Peyer's patch (tissue), 4 donors: ENCODE data around the gene PPP1R12B.

Experiments used
- CTCF ChIP-seq, 6 experiments: fragments of 450-650 bp in 4 of 6; fragments of 200-600 bp in 2 of 6; sonication (generic) in 1 of 6; IDR thresholded peaks; one replicate each; pipeline ENCODE4 v1.5.1; 2017 to 2019; ENCODE audit warnings: antibody characterized with exemption in 6 of 6, mild to moderate bottlenecking in 3 of 6, moderate library complexity in 1 of 6
- POLR2A ChIP-seq, 2 donors: fragments of 450-650 bp; IDR thresholded peaks; one replicate each; pipeline ENCODE4 v1.5.1; 2017; ENCODE audit warnings: antibody characterized with exemption in 2 of 2, mild to moderate bottlenecking in 2 of 2, moderate library complexity in 2 of 2

GRCh38 chr1:202632241-202632640, 283.7 kb downstream of the PPP1R12B start:
- no peak for TF ChIP-seq CTCF (IDR thresholded peaks at IDR 0.05)
- no peak for TF ChIP-seq POLR2A (IDR thresholded peaks at IDR 0.05)
